ENCODE data around the gene IFIH1.

GRCh38 chr2:162301151-162301804 lies 17.2 kb downstream of the IFIH1 start:
- TF ChIP-seq USF1 (IDR thresholded peaks at IDR 0.05; ENCODE audit: borderline replicate concordance, low read depth) (no peak), CTCF (IDR thresholded peaks at IDR 0.05) (peak; percentile 95), ELF1 (IDR thresholded peaks at IDR 0.05) (no peak), POLR2AphosphoS5 (IDR thresholded peaks at IDR 0.05; ENCODE audit: low read depth, low read length) (no peak), RCOR1 (IDR thresholded peaks at IDR 0.05; ENCODE audit: low read length) (no peak), USF2 (IDR thresholded peaks at IDR 0.05; ENCODE audit: borderline replicate concordance, low read depth, low read length) (no peak), RFX5 (IDR thresholded peaks at IDR 0.05; ENCODE audit: low read length) (no peak), FOXJ3 (CRISPR knock-in tag; IDR thresholded peaks at IDR 0.05) (no peak)

All from SK-N-SH (cell line).